NCI-H146 treated with DMSO at 0.1 percent for 48 hours (cell line): ENCODE results near the gene FBXL19.
A peak's percentile ranks its signal among the peaks of the same experiment; 100 is the strongest.
"Not testable (repeated sequence)": the region's sequence is repeated elsewhere in the genome, so short reads cannot be mapped to it uniquely, and the experiment has no call there.

Experiments
- DNase-seq: peaks from one replicate; lab custom pipeline; 2025; ENCODE audit not compliant: unreplicated experiment; lab: John Stamatoyannopoulos, UW

The FBXL19 gene, protein sequence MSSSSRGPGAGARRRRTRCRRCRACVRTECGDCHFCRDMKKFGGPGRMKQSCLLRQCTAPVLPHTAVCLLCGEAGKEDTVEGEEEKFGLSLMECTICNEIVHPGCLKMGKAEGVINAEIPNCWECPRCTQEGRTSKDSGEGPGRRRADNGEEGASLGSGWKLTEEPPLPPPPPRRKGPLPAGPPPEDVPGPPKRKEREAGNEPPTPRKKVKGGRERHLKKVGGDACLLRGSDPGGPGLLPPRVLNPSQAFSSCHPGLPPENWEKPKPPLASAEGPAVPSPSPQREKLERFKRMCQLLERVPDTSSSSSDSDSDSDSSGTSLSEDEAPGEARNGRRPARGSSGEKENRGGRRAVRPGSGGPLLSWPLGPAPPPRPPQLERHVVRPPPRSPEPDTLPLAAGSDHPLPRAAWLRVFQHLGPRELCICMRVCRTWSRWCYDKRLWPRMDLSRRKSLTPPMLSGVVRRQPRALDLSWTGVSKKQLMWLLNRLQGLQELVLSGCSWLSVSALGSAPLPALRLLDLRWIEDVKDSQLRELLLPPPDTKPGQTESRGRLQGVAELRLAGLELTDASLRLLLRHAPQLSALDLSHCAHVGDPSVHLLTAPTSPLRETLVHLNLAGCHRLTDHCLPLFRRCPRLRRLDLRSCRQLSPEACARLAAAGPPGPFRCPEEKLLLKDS

DNA sequence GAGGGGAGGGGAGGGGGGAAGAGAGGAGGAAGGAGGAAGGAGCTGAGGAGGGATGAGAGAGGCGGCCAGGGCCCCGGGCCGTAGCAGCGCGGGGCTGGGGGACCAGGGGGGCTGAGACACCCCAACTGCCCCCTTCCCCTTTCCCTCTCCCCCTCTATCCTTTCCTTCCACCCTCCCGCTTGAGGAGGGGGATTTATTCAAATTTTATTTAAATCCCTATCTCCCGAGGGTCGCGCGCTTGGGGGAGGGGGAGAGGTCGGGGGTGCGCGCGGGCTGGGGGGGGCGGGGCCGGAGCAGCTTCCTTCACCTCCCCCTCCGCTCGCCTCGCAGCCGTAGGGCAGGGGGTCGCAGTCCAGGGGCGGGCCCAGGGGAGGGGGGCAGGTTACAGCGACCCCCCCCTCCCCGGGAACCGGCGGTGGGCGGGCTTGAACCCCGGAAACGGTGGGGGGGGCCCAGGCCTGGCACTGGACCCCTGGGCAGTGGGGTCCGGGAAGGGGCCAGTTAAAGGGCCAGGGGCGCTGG, at the start of gene FBXL19:
Gene FBXL19 (plus strand): TSS at position 19 of the 522 bp plus-strand sequence. CDS start 2,183 bp downstream, outside the sequence.
- no peak for DNase-seq

DNA sequence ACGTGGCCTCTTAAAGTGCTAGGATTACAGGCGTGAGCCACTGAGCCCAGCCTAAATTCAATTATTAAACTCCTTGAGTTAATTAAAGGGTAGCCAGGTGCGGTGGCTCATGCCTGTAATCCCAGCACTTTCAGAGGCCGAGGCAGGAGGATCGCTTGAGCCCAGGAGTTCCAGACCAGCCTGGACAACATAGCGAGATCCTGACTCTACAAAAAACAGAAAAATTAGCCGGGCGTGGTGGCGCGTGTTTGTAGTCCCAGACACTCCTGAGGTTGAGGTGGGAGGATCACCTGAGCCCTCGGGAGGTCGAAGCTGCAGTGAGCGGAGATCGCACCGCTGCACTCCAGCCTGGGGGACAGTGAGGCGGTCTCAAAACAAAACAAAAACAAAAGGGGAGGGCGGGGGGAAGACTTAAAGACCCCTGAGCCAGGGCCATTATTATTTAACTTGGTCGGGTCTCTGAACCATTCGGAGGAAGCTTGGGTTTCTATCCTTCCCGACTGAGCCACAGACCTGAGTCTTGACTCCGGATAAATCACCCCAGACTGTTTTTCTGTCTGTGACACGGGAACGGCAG, 49.0 kb upstream of the FBXL19 start:
- no peak for DNase-seq

DNA sequence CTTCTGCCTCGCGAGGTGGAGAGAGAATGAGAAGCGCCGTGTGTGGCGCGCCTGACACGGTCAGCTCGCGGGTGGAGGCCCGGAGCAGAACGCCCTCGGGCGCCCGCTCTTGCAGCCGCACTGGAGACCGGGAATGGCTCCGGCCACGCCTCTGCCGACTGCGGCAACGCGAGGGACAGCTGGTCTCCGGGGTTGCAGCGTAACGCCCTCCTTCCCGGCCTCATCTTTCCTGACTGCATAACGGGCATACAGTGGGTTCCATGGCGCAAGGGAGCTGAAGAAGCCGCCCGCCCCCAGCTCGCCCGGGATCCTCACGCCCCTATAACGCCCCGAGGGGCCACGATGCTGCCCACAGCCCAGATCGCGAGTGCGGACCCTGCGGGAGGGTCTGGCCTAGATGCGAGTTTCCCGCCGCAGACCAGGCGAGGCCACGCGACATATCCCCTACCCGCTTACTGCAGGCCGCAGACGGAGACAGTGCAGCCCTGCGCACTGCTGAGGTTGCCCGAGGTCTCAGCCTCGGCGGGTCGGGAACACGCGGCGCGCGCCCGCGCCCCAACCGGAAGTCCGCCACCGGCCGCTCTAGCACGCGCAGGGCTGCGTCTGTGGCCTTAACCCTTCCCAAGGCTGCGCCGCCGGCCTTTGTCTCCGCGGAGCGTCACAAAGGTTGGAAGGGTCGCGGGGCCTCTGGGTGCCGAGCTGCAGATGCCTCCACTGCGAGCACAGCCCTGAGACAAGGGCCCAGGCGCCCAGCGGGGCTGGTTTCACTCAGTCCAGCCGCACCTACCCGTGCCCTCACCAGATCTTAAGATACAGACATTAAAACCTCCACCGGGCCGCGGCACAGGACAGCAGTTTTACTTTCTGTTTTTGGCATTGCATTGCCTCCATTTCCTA, 48.3 kb upstream of the FBXL19 start:
- DNase-seq: peak; percentile 85

DNA sequence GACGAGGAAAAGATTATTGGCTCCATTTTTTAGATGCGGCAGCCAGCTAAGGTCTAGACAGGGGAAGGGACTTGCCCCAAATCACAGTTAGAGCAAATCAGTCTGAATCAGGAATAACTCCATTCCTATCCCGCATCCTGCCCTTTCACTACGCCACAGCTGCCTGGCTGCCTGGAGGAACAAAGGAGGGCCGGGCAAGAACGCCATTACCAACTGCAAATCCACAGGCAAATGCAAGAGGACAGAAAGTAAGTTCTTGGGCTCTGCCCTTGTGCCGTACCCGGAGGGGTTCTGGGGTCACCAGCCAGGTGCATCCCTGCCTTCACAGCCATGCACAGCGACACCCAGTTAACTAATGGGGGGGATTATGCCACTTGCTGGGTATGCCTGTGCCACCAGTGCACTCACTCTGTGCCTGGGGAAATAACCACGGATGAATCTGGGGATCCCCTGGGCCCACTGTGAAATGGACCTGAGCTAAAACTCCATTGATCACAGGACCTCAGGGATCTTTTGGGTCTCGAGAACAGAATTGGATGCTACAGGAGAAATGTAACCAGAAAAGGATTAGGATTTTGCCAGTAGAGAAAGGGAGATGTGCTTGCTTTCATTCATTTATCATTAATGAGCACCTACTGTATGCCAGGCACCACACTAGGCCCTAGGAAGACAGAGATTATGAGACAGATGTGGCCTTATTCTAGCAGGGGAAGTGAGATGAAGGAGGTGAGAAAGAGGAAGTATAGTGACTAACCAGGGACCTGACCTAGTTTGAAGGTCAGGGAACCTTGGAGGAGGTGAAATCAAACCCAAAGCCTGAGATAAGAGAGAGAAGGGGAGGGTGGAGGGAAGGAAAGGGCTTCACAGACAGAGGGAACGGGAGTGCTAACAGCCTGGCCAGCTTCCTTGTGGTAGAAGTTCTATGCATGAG, 47.2 kb upstream of the FBXL19 start:
- peak; percentile 47 for DNase-seq

DNA sequence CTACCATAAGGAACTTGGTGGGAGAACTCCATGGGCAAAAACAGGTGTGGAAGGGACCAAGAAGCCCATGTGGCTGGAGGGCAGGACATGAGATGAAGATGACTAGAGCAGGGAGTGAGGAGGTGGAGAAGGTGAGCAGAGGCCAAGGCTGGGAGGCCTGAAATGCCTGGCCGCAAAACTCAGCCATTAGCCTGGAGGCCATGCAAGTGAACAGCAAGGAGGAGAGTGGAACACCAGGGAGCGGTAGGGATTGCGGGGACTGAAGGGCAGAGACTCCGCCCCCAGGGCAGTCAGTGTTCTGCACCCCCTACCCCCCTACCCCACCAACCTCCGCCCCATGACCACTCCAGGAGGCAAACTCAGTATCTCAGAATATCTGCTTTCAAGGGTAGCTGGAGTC, 46.5 kb upstream of the FBXL19 start:
- DNase-seq: peak; percentile 23

DNA sequence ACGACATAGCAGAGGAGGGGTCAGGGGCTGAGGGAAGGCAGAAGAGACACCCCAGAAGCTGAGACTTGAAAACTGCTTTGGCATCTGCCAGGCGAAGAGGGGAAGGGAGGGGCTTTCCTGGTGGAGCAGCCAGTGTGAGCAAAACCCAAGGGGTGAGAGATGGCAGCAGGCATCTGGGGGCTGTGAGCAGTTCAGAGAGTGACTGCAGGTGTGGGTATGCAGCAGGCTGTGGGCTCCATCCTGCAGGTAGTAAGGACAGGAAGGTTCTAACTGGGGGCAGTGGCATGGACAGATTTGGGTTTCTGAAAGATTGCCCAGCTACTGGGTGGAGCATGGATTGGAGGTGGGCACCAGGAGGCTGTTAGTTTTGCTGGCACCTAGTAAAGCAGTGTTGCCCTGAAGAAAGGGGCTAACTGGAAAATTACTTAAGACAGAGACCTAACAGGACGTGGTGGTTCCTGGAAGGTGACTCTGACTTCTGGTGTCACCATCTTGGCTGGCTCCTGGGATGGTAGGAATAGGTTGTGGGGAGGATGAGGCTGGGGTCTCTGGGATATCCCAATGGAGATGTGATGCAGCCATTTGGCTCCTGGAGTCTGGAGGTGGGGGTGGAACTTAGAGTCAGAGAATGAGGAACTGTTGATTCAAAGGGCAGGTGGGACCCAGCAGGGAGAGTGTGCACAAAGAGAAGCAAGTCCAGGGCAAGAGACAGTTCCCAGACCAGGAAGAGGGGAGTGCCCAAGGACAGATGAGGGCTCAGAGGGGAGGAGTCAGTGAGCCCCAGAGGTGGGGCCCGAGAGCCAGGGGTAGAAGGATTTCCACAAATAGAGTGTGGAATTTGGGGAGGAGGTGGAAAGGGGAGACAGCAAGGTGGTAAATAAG, 40.7 kb upstream of the FBXL19 start:
- DNase-seq: peak; percentile 17

DNA sequence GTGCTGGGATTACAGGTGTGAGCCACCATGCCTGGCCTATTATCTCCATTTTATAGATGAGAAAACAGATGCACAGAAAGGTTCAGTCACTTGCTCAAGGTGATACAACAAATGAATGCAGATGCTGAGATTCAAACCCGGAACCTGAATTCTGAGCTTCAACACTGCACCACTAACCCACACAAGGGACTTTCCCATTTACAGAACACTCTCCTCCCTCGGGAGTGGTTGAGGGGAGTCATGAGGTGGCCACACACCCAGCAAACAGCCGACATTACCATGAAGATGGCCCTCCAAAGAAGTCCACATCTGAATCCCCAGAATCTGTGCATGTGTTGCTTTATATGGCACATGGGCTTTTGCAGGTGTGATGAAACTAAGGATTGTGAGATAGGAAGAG, 38.6 kb upstream of the FBXL19 start:
- no peak for DNase-seq

DNA sequence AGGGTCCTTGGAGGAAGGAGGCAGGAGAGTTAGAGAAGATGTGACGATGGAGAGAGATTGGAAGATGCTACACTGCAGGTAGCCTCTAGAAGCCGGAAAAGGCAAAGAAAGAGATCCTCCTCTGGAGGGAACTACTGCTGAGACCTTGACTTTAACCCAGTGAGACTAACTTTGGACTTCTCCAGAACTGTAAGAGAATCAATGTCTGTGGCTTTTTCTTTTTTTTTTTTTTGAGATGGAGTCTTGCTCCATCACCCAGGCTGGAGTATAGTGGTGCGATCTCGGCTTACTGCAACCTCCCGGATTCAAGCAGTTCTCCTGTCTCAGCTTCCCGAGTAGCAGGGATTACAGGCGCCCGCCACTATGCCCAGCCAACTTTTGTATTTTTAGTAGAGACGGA, 38.2 kb upstream of the FBXL19 start:
- DNase-seq: no peak

DNA sequence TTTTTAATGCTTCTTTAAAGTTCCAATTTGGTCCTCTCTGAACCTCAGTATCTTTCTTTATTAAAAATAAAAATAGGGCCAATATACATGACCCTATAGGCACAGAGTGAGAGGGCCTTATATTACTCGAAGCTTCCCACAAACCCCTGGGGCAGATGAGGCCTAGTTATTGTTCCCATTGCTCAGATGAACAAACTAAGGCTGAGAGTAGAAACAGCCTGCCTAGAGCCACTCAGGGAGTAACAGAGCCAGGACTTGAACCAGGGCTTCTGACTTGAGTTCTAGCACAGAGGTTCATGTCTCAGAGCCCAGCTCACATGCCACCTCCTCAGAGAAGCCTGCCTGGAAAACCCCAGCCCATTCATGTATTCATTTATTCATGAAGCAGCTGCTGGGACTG, 37.2 kb upstream of the FBXL19 start:
- DNase-seq: no peak

DNA sequence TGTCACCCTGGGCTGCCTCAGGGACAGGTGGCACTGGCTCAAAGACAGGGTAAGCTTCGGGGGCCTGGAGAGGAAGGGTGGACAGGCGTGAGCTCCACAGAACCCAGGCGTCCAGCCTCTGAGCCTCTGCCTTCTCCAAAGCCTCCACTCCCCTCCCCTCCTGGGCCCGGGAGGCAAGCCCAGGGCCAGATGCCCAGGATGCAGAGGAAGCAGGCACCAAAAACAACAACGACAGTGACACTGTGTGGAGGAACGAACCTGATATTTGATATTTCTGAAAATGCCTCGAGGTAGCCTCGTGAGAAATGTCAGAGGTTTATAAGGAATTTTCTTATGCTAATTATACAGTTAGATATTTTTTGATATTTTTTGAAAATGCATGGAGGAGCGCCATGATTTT, 35.4 kb upstream of the FBXL19 start:
- no peak for DNase-seq

DNA sequence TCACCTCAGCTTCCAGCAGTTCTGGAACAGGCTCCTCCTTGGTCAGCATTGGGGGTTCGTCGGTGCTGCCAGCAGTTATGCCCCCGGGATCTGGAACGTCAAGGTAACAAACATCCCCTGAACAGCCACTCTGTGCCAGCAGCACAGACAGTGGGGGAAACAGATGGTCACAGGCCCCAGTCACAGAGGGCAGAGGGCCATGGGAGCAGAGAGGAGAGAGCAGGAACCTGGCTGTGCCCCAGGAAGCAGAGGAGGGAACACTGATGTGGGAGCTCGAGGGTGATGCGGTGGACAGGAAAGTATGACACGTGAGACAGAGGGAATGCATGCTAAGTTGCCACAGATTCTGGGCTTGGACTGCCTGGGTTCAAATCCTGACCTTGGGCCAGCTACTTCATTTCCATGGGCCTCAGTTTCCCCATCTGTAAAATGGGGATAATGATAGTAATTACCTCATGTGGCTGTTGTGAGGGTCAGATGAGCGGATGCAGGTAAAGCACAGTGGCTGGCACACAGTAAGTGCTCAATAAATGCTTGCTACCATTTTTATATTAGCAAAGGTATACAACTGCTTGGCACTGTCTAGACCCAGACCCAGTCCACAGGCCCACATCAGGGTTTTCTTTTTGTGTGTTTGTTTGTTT, 34.4 kb upstream of the FBXL19 start:
- no peak for DNase-seq

DNA sequence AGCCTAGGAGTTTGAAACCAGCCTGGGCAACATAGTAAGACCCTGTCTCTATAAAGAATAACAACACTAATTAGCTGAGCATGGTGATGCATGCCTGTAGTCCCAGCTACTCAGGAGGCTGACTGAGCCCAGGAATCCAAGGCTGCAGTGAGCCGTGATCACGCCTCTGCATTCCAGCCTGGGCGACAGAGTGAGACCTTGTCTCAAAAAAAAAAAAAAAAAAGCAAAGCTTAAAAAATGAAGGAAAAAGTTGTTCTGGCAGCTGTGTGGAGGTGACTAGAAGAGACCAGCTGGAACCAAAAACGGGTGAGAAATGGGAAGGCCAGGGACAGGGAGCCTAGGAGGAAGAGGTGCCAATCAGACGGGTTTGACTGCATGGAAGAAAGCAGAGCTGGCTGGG, 33.7 kb upstream of the FBXL19 start:
- DNase-seq: no peak

DNA sequence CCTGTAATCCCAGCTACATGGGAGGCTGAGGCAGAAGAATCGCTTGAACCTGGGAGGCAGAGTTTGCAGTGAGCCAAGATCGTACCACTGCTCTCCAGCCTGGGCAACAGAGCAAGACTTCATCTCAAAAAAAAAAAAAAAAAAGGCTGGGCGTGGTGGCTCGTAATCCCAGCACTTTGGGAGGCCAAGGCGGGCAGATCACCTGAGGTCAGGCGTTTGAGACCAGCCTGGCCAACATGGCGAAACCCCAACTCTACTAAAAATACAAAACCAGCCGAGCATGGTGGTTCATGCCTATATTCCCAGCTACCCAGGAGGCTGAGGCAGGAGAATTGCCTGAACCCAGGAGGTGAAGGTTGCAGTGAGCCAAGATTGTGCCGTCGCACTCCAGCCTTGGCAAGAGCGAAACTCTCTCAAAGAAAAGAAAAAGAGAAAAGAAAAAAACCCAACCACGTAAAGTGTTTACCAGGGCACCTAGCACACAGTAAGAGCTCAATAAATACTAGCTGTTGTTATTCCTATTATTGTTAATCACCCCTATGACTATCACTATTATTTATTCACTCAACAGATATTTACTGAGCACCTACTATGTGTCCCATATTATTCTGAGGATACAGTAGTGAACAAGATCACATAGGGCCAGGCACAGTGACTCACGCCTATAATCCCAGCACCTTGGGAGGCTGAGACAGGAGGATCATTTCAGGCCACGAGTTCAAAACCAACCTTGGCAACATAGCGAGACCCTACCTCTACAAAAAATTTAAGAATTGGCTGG, 32.1 kb upstream of the FBXL19 start:
- DNase-seq: not testable (repeated sequence)

DNA sequence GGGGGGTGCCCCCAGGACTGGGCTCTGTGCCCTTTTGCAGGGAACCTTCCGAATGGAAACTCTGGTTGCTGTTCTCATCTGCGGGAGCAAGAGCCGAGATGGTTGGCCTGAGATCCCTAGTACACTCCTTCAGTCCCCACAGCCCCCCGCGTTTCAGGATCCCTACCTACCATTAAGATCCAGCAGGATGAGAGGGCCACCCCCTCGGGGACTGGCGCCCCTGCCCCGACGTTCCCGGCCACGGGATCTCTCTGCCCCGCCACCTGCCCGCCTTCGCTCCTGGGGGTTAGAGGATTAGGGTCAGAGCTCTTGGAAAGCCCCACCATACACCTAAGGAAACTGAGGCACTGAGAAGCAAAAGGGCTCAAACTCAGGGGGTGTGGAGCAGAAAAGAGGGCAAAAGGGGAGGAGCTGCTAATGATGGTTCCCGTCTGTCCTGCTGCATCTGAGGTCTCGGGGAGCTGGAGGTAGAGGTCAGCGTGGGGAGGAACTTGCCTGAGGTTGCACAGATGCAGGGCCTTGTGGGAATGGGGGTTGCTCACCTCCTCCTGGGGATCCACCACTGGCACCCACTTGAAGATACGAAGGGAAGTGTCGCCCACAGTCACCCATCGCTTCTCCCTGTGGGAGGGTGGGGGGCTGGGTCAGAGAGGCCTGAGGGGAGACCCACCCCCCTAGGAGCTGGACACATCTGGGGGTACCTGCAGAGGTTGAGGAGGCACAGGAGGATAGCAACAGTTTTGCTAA, 30.5 kb upstream of the FBXL19 start:
- no peak for DNase-seq

DNA sequence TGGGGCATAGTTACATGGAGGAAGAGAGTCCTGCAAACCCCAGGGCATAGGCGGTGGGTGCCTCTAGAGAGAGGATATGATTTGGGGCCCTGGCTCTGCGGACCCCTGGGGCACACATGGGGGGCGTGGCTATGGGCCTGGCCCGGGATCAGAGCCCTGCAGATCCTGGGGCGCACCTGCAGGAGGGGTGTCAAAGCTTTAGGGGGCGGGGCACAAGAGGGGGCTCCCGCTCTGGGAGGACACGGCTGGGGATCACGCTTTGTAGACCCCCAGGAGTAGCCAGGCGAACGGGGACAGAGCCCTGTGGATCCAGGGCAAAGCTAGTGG, 30.0 kb upstream of the FBXL19 start:
- no peak for DNase-seq

DNA sequence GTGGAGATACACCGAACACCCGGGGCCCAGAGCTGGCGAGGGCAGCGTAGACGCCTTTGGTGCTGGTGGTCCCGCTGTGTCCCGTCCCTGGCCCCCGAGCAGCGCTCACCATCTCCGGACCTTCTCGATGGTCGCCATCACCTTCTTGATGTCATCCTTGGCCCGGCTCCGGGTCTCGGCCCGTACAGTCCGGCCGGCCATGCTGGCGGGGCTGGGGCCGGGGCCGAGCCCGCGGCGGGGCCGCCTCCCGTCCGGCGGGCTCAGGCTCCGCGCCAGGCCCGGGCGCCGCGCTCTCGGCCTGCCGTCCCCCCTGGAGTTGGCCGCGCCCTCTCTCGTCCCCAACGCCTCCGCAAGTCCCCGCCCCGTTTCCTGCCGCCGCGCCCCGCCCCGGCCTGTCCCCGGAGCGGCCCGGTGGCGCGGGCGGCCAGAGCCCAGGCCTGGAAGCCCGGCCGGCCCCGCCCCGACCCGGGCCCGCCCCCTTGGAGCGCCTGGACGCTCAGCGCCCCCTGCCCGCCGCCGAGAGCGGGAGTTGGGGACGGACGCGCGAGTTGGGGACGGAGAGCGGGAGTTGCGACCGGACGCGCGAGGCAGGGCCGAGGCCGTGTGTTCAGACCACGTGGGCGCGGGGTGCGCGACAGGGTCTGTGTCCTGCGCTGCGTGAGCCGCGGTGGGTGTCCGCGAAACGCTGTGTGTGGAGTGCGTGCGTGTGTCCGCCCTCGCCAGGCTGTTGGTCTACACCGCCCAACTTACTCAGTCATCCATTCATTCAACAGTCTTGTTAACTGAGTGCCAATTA, 29.4 kb upstream of the FBXL19 start, which contains the start of gene BCL7C:
Gene BCL7C (minus strand): TSS at position 334 of the 796 bp plus-strand sequence. CDS start 133 bp downstream, at position 201.
- peak; percentile 73 for DNase-seq
